Adipose tissue (tissue), 3 donors: ENCODE data around the gene ZNF212. TPM values are rescaled to one million over a fixed set of nuclear protein-coding genes. Genes with fewer than 3 reads are reported as not detected.
"Not testable (repeated sequence)": the region's sequence is repeated elsewhere in the genome, so short reads cannot be mapped to it uniquely, and the experiment has no call there.

Experiments used
- H3K27ac ChIP-seq: one replicate; pipeline ENCODE4 v1.5.1; 2013; ENCODE audit warnings: low read depth, low read length
- WGBS, 3 donors: extraction: QIAGEN DNeasy Blood & Tissue Kit; methylation state at CpG; one replicate each; pipeline ENCODE4 v1.1.7; 2013; 5-methylcytosine and 5-hydroxymethylcytosine counted together
- polyA plus RNA-seq, 3 donors: library from polyadenylated mRNA; stranded (reverse); fragments of 200-250 nt; gene quantifications; one replicate each; pipeline ENCODE4 v1.2.3, GENCODE V29; 2013
- donor health status: healthy with polysubstance abuse.
- donor health status: Bipolar disorder and iron deficiency.
- donor health status: healthy.

Gene ZNF212
- polyA plus RNA-seq, 3 donors, result 3.3 to 8.2 (median 4.7) TPM

DNA sequence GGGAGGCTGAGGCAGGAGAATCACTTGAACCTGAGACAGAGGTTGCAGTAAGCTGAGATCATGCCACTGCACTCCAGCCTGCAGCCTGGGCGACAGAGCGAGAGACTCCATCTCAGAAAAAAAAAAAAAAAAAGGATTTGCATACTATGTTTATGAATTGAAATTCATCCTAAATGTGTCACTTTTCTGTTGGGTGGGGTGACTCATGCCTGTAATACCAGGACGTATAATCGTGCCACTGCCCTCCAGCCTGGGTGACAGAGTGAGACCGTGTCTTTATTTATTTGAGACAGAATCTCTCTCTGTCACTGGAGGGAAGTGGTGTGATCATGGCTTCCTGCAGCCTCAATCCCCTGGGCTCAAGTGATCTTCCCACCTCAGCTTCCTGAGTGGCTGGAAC lies 5.8 kb downstream of the ZNF212 start:
- 69 to 84% (median 70%) methylated on average over 5 of the region's 5 CpGs for WGBS, 3 donors
- no peak overlapping the region for H3K27ac ChIP-seq

DNA sequence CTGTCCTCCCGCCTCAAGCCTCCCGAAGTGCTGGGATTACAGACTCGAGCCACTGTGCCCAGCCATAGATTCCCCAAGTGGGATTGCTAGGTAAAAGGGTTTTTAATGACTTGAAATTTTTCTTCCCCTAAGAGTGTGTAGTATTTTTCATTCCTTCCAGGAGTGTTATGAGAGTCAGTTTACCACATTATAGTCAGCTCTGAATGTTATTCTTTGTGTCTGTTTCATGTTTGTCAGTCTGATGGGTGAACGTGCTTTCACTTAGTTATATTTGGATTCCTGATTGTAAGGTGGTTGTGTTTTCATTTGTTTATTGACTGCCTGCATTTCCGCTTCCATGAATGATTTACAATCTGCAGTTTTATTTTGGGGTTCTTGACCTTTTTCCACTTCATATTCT lies 6.3 kb downstream of the ZNF212 start:
- H3K27ac ChIP-seq, result no peak overlapping the region
- 82 to 92% (median 83%) methylated on average over 5 of the region's 5 CpGs for WGBS, 3 donors

GRCh38 chr7:149248777-149249176 lies 9.3 kb downstream of the ZNF212 start:
- WGBS, 3 donors, result 67 to 74% (median 70%) methylated on average over 3 of the region's 3 CpGs
- no peak overlapping the region for H3K27ac ChIP-seq

GRCh38 chr7:149250151-149250550 lies 10.7 kb downstream of the ZNF212 start:
- not testable (repeated sequence) for H3K27ac ChIP-seq
- WGBS, 3 donors, result 90 to 94% (median 92%) methylated on average over 18 of the region's 18 CpGs

- 96 to 97% (median 97%) methylated on average over 10 of the region's 10 CpGs for WGBS, 3 donors
- H3K27ac ChIP-seq, result not testable (repeated sequence)
Observed at GRCh38 chr7:149251518-149251917, 12.1 kb downstream of the ZNF212 start.

- H3K27ac ChIP-seq, result no peak overlapping the region
- 95 to 97% (median 96%) methylated on average over 2 of the region's 2 CpGs for WGBS, 3 donors
Observed at GRCh38 chr7:149252378-149252777, 12.9 kb downstream of the ZNF212 start.

DNA sequence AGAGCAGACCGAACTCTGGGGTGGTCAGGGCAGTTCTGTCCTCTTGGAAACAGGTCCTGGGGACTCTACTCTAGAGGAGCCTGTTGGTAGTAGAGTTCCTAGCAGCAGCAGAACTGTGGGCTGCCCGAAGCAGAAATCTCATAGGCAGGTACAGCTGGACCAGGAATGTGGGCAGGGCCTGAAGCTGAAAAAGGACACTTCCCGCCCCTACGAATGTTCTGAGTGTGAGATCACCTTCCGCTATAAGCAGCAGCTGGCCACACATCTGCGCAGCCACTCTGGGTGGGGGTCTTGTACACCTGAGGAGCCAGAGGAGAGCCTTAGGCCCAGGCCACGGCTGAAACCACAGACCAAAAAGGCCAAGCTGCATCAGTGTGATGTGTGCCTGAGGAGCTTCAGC lies 14.2 kb downstream of the ZNF212 start:
- 91 to 93% (median 93%) methylated on average over 7 of the region's 7 CpGs for WGBS, 3 donors

GRCh38 chr7:149254181-149254858 lies 14.9 kb downstream of the ZNF212 start:
- H3K27ac ChIP-seq, result no peak overlapping the region
- 89 to 96% (median 94%) methylated on average over 16 of the region's 16 CpGs for WGBS, 3 donors

More for the DNA sequence above, 14.2 kb downstream of the ZNF212 start:
- H3K27ac ChIP-seq, result no peak overlapping the region

DNA sequence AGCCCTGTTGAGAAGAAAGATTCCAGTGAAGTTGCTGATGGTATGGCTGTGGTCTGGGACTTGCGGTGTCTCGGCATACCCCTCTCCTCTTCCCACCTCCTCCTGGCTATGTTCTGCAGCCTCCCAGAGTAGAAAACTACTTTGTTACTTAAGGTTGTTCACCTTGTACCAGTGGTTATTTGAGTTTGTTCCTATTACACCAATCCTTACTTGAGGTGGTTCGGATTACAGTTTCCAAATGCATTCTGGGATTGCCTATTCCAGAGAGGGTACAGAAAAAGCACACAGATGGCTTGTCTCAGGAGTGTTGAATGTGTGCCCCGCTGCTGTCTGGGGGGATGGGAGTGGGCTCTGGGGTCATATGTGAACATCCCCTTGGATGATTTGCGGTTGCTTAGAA lies 15.7 kb downstream of the ZNF212 start:
- 88 to 89% (median 89%) methylated on average over 5 of the region's 5 CpGs for WGBS, 3 donors
- H3K27ac ChIP-seq, result no peak overlapping the region

GRCh38 chr7:149256568-149256967 lies 17.1 kb downstream of the ZNF212 start:
- H3K27ac ChIP-seq, result no peak overlapping the region
- 89 to 94% (median 92%) methylated on average over 4 of the region's 4 CpGs for WGBS, 3 donors

DNA sequence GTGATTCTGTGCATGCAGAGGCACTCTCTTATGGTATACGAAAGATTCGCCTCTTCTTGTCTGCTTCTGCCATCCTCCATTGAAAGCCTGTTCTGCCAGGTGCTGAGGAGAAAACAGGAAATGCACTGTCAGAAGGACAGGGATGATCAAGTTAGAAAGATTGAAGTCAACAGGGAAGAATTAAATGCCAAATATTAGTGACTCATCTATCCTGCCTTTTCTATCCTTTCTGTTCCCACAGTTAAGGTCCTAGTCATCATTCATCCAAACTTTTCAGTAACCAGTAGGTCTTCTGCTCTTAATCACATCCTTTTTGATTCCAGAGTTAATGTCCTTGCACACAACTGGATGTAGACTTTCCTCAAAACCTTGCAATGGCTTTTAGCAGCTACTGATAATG lies 17.7 kb downstream of the ZNF212 start:
- H3K27ac ChIP-seq, result no peak overlapping the region
- 86 to 94% (median 91%) methylated on average over 2 of the region's 2 CpGs for WGBS, 3 donors

DNA sequence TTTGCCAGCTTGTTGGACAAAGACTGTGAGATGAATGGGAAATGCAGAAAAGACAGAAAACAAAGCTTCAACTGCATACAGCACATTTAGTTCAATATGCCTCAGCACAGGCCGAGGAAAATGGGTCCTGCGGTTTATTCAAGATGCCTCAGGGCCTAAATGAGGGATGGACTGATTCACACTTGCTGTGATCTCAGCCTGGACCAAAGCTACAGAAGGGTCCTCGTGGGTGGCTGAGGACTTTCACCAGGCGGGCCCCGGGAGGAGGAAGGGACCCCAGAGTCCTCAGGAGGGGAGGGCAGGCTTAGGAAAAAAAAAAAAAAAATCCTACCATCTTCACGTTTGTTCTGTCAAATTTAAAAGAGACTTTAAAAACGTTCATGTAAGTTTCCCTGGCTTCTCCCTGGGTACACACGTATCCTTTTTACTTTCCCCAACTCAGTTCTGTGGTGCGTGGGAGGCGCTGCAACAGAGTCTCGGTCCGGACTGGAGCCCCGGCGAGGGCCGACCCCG lies 21.9 kb downstream of the ZNF212 start:
- WGBS, 3 donors, result 6 to 7% (median 7%) methylated on average over 16 of the region's 16 CpGs

DNA sequence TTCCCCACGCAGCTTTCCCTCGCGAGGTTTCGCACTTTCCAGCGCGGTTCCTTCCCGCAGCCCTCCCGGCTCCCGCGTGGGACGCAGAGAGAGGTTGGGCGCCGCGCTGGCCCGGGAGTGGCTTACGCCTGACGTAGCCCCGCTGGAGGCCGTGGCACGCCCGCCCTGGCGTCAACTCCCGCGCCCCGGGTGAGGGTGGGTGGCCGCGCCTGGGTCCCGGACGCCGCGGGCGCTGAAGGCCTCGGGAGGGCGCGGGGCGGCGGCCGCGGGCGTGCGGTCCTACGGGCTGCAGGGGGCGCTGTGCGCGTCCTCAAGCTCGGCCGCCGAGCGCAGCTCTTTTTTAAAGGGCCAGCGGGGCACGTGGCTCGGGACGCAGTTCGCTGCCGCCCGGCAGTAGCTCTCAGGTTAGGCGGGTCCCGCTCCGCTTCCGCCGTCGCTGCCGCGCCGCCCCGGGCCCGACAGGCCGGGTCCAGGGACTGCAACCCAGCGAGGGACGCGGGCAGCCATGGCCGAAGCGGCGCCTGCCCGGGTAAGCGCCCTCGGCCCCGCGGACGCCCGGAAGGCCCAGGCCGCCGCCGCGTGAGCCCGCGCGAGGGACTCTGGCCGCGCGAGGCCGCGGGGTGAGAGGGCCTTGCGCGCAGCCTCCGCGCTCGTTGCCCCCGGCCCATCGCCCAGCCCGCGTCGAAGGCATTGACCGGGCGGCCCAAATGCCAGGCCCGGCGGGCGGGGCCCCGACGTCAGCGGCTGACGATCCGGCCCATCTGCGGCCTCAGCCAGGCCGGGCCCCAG lies 22.6 kb downstream of the ZNF212 start, which contains the start of gene ZNF783:
Gene ZNF783, plus strand, starts transcription at position 368 of the 789 bp plus-strand sequence. Its CDS starts 138 bp downstream, at position 506.
- peak within 1 kb of the TSS; percentile 80 for H3K27ac ChIP-seq
- WGBS, 3 donors, result 1% methylated on average over 78 to 115 of the region's 115 CpGs

More for the DNA sequence above, 21.9 kb downstream of the ZNF212 start:
- H3K27ac ChIP-seq, result peak overlapping the region; percentile 80

GRCh38 chr7:149266451-149266850 lies 27.0 kb downstream of the ZNF212 start:
- H3K27ac ChIP-seq, result no peak overlapping the region
- 89 to 98% (median 91%) methylated on average over 17 to 21 of the region's 21 CpGs for WGBS, 3 donors

- 93 to 98% (median 95%) methylated on average over 8 of the region's 8 CpGs for WGBS, 3 donors
- H3K27ac ChIP-seq, result no peak overlapping the region
Observed at GRCh38 chr7:149267733-149268132, 28.3 kb downstream of the ZNF212 start.

DNA sequence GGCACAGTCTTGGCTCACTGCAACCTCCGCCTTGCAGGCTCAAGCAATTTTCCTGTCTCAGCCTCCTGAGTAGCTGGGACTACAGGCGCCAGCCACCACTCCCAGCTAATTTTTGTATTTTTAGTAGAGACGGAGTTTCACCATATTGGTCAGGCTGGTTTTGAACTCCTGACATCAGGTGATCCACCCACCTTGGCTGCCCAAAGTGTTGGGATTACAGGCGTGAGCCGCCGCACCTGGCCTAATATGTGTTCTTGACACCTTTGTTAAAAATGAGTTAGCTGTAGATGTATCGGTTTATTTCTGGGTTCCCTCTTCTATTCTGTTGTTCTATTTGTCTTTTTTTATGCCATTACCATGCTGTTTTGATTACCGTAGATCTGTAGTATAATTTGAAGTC lies 35.0 kb downstream of the ZNF212 start:
- WGBS, 3 donors, result 96 to 98% (median 98%) methylated on average over 8 of the region's 8 CpGs
- H3K27ac ChIP-seq, result not testable (repeated sequence)

DNA sequence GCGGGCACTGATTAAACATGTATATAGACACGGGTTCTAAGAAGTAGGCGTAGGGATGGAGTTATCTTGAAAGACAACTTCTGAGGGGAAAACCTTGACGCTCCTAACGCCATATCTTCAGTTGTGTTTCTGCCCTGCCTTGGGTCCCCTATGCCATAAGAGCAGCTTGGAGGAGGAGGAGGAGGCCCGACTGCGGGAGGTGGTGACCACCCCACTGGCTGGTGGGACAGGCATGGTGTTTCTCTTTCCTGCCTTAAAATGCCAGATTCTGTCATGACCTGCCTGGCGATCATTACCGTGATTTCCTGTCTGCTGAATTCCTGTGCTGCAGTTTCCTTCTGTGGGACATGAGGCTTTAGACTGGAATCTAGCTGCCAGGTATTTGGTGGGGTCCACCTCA lies 38.4 kb downstream of the ZNF212 start:
- WGBS, 3 donors, result 95 to 97% (median 95%) methylated on average over 9 of the region's 9 CpGs
- no peak overlapping the region for H3K27ac ChIP-seq

GRCh38 chr7:149278396-149278795 lies 38.9 kb downstream of the ZNF212 start:
- WGBS, 3 donors, result 93 to 96% (median 95%) methylated on average over 11 of the region's 11 CpGs
- no peak overlapping the region for H3K27ac ChIP-seq

- H3K27ac ChIP-seq, result no peak overlapping the region
- 83 to 97% (median 93%) methylated on average over 17 of the region's 17 CpGs for WGBS, 3 donors
Observed at GRCh38 chr7:149279111-149279743, 39.8 kb downstream of the ZNF212 start.
